ENCODE measurements around the gene USP44.
A peak's percentile ranks its signal among the peaks of the same experiment; 100 is the strongest.
"Not testable (repeated sequence)": the region's sequence is repeated elsewhere in the genome, so short reads cannot be mapped to it uniquely, and the experiment has no call there.

The USP44 gene

DNA sequence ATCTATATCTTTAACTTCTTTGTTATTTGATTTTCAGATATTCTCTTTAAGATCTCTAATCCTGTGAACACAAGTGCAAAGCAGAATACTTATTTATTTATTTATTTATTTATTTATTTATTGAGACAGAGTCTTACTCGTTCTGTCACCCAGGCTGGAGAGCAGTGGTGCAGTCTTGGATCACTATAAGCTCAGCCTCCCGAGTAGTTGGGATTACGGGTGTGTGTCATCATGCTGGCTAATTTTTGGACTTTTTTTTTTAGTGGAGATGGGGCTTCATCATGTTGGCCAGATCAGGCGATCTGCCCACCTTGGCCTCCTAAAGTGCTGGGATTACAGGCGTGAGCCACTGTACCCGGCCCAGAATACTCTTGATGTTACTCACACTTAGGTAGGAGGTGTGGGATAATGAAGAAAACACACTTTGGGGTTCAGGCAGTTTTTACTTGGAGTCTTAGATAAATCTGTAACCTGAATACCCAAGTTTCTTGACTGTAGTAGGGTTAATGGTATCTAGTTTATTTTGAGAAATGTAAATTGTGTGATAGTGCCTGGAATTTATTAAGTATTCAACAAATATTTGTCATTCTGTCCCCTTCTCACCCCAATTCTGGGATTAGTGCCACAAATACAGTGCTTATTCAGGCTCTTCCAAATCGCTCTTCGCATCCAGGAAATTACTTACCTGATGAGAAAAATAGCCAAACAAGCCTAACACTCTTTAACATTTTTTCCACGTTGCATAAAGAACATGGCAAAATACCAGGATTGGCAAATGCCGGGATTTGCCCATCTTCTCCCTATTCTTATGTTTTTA is 44.4 kb downstream of the USP44 start:
- DNase-seq (ENCODE audit: low read depth) = no peak

DNA sequence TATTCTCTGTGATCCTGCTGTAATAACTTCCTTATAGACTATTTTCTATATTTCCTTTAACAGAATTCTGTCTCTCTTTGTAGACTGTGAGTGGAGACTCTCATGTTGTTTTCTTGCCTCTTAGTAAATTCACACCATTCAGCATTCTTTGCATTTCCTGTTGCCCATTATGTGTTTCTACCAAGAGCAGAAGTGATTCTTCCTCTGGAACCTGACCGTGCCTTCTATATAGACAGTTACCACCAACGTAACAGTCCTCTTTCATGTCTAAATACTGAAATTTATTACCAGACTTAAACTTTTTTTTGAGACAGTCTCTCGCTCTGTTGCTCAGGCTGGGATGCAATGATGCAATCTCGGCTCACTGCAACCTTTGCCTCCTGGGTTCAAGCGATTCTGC is 46.2 kb downstream of the USP44 start:
- no peak for DNase-seq (ENCODE audit: low read depth)

DNA sequence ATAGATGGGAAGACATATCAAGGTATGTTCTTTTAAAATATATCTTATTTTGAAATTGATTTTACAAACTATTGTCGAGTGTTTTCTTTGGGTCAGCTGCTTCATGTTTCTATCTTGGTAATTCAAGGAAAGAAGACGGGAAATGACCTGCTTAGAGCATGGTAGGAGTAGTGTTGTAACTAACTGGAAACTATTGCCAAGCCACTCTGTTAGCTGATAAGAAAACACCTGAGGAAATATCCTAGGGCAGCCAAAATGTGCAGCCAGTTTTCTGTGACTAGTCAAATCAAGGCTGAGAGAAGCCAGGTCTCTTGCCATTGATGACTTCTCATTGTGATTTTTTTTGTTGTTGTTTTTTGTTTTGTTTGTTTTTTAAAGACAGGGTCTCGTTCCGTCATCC is 47.1 kb downstream of the USP44 start:
- no peak for DNase-seq (ENCODE audit: low read depth)

DNA sequence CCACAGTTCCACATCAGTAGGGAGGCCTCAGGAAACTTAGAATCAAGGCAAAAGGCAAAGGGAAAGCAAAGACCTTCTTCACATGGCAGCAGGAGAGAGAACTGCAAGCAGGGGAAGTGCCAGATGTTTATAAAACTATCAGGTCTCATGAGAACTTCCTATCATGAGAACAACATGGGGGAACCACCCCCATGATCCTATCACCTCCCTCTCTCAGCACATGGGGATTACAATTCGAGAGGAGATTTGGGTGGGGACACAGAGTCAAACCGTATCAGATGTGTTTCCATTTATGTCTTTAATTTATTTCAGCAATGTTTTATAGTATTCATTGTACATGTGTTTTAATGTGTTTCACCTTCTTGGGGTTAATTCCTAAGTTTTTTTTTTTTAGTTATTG is 51.5 kb downstream of the USP44 start:
- DNase-seq (ENCODE audit: low read depth) = no peak

DNA sequence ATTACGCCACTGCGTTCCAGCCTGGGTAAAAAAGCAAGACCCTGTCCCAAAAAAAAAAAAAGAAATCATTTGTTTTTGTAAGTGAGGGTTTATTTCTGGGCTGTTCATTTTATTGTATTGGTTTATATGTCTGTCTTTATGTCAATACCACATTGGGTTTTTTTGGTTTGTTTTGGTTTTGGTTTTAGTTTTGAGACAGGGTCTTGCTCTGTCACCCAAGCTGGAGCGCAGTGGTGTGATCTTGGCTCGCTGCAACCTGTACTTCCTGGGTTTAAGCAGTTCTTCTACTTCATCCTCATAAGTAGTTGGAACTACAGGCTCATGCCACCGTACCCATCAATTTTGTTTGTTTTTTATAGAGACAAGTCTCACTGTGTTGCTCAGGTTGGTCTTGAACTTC is 52.3 kb downstream of the USP44 start:
- DNase-seq (ENCODE audit: low read depth) = no peak

DNA sequence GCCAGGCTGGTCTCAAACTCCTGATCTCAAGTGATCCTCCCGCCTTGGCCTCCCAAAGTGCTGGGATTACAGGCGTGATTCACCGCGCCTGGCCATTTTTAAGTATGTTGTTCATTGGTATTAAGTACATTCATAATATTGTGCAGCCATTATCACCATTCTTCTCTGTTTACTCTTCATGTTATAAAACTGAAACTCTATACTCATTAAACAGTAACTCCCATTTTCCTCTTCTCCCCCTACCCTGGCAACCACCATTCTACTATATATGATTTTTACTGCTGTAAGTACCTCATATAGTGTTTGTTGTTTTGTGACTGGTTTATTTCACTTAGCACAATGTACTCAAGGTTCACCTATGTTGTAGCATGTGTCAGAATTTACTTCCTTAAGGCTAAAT is 54.2 kb downstream of the USP44 start:
- no peak for DNase-seq (ENCODE audit: low read depth)

DNA sequence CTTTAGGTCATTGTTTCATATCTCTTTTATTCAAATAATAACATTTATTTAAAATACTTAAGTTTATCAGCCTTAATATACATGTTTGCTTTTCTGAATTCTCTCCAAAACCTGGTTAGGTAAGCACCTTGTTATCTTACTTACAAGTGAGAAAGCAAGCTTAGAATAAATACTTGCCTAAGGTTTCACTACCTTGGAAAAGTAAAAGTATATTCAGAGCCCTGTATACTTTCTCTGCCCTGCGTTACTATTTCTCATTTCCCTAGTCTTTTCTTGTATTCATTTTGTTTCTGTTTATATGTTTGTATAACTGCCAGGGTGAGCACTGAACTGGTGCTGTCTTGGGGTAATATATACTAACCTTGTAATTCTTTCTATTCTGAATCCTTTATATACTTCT is 55.8 kb downstream of the USP44 start:
- DNase-seq (ENCODE audit: low read depth) = no peak

DNA sequence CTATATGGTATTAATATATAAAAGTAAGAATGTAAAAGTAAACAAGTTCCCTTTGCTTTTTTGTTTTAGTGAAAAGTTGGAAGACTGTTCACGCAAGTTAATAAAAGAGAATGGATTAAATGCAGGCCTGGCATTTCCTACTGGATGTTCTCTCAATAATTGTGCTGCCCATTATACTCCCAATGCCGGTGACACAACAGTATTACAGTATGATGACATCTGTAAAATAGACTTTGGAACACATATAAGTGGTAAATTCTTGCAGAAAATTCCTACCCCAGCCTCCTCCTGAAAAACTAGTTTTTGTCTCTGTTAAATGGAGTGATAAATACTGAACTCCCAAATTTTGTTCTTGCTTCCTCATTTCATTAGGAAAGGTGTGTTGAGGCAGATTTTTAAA is 56.4 kb downstream of the USP44 start:
- no peak for DNase-seq (ENCODE audit: low read depth)

DNA sequence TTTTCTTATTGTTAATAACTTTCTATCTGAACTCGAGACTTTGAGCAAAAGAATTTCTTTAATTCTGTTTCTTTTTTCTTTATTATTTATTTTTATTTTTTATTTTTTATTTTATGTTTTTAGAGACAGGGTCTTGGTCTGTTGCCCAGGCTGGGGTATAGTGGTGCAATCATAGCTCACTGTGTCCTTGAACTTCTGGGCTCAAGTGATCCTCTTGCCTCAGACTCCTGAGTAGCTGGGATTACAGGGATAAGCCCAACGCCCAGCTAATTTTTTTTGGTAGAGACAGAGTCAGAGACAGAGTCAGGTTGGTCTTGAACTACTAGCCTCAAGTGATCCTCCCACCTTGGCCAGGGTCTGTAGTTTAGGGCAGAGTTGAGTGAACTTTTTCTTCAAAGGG is 58.8 kb downstream of the USP44 start:
- no peak for DNase-seq (ENCODE audit: low read depth)

DNA sequence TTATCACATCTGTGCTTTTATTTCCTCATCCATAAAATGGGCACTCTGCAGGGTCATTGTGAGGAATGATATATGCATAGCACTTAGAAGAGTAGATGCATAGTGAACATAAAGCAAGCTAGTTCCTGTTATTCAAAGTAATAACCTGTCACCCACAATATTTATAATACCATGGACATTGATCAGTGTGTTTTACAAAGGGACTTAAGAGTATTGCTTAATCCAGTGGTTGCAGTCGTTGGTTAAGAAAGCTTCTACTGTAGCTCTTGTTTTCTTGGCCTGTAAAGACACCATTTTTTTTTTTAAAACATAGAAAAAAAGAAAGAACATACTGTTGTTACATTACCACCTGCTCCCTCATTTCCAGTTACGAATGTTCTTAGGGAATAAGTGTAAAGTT is 64.3 kb downstream of the USP44 start:
- DNase-seq (ENCODE audit: low read depth) = no peak

DNA sequence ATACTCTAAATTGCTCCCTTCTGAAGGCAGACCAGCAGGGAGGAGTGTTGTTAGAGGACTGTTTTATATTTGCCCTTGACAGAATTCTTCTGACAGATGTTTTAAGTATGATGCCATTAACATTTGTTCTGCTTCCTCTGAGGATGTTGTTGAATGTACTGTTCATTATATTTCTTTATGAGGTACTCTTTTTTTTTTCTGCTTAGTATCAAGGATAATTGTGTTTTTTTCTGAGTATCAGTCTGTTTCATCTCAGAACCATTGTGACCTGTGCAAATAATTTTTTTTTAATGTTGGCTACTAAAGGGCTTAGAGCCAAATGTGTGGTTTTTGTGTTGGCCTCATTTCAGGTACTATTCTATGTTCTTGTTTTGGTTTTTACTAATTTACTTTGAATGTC is 66.8 kb downstream of the USP44 start:
- no peak for DNase-seq (ENCODE audit: low read depth)

DNA sequence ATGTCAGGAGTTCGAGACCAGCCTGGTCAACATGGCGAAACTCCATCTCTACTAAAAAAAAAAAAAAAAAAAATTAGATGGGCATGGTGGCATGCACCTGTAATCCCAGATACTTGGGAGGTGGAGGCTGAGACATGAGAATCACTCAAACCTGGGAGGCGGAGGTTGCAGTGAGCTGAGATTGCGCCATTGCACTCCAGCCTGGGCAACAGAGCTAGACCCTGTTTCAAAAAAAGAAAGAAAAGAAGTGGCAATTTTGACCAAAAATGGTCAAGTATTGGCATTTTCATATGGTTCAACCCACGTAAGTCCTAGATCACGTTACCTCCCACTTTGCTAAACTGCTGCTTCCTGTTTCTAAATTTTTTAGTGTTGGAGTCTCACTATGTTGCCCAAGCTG is 68.7 kb downstream of the USP44 start:
- not testable (repeated sequence) for DNase-seq (ENCODE audit: low read depth)

DNA sequence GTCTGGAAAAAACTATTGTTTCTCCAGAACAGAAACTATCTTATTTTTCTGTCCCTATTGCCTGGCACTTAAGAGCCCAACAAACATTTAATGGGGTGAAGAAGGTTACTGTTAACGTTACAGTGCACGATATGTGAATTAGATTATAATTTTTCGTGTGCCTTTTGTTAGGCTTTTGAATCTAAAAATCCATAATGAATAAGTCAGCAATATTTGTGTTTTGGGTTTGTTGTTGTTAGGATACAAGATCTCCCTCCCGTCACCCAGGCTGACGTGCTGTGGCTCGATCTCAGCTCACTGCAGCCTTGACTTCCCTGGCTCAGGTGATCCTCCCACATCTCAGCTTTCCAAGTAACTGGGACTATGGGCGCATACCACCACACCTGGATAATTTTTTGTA is 69.4 kb downstream of the USP44 start:
- no peak for DNase-seq (ENCODE audit: low read depth)

DNA sequence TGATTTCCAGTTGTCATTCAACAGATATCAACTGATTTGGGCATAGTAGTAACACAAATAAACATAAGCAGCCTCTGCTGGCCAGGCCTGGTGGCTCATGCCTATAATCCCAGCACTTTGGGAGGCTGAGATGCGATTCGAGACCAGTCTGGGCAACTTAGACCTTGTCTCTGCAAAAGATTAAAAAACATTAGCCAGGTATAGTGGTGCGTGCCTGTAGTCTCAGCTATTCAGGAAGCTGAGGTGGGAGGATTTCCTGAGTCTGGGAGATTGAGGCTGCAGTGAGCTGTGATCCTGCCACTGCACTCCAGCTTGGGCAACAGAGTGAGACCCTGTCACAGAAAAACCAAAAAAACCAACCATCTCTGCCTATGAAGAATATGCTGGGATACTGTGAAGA is 70.2 kb downstream of the USP44 start:
- DNase-seq (ENCODE audit: low read depth) = no peak

DNA sequence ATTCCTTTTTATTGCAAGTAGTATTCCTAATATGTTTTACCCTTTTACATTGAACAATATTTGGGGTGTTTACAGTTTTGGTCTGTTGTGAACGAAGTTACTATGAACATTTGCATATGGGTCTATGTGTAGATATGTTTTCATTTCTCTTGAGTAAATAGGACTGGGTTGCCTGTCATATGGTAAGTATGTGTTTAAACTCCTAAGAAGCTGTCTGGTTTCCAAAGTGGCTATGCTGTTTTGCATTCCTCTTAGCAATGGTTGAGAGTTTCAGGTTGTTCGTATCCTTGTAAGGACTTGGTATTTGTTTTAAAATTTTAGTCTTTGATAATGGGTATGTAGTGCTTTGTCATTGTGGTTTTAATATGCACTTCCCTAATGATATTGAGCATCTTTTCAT is 71.0 kb downstream of the USP44 start:
- no peak for DNase-seq (ENCODE audit: low read depth)

DNA sequence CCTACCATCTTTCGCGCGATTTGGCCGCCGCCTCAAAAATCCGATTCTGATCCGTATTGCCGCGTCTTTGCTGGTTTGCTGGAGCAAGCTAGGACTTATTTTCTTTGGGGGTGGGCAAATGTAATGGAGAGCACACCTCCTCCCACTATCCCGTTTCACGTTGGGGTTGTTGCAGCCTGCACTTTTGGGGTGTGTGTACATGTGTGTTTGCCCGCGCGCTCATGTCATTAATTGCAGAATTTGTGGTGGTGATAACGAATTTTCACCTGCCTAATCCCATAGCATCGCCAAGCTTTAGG is 76.7 kb downstream of the USP44 start:
- DNase-seq (ENCODE audit: low read depth) = no peak

DNA sequence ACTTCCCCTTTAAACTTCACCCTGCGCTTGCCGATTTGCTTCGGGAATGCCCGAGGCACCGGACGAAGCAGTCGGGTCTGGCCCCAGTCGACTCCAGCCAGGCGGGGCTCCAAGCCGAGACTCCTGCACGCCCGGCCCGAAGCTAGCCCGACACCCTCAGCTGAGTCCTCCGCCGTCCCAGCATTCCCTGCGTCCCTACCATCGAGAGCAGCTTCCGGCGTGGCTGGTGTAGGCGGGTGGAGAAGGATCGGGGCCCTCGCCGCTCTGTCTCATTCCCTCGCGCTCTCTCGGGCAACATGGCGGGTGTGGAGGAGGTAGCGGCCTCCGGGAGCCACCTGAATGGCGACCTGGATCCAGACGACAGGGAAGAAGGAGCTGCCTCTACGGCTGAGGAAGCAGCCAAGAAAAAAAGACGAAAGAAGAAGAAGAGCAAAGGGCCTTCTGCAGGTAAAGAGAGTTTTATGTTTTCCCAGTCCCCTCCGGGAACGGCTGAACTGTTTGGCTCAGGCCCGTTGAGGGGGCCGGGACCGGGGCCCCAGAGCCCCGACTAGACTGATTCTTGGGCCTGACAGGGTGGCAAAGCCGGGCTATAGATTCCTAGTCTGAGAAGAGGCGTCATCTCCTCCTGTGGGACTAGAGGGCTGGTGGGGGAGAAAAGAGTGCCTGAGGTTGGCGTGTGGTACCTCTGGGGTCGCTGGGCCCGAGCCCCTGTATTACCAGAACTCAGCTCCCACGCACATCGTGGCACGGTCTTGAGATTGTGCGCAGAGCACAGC is 77.2 kb downstream of the USP44 start, which contains the start of gene METAP2:
METAP2 (plus strand) TSS at position 269 of the 776 bp plus-strand sequence; CDS start at position 297, 28 bp downstream.
- peak; percentile 94 for DNase-seq (ENCODE audit: low read depth)

DNA sequence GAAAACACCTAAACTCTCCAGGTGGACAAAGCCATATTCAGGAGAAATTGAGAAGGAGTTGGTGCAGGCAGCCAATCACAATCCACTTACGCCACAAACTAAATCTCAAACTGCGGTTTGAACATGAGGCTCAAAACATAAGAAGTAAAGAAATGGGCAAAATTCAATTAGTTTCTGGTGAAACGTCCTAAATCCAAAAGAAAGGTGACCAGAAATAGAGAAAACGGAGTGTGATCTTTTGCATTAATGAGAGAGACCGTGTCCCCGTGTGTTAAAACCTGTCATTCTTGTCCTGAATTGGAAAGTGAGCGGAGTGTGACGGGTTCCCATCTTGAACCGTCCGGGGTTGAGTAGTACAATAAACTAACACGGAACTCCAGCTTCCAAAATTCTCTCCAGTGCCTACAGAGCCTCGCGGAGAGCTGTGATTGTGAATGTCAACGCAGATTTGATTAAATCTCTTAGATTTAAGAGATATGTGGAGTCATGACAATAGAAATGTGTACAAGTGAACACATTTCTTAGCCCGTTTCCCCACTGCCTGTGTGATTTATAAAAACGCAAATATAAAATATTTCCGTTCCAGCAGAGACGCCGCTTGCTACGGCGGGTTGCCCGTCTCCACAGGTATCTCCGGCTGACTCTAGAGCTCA is 77.9 kb downstream of the USP44 start:
- peak; percentile 12 for DNase-seq (ENCODE audit: low read depth)

DNA sequence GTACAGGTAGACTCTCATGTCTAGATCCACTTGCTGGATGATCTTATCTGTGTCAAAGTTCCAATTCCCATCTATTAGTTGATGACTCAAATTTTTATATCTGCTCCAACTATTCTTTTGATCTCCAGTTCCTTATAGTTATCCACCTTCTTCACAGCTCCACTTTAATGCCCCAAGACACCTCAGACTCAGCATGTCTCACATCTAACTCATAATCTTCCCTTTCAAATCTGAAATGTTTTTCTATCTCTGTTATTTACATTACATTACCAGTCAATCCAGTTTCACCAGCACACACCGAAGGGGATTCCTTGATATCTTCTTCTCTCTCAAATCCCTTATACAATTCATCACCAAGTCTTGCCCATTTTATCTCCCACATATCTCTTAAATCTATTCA is 81.0 kb downstream of the USP44 start:
- DNase-seq (ENCODE audit: low read depth) = no peak
